CD4-positive, alpha-beta T cell treated with Interleukin-6 at 100 ng/mL for 8 hours (primary cell): Measurements from ENCODE around the gene CAMK2N2.

ENCODE experiments used
- DNase-seq: peaks from one replicate; pipeline ENCODE4 v3.0.0-alpha.2; 2020; ENCODE audit warnings: mixed read lengths, low spot score

CAMK2N2 gene

GRCh38 chr3:184239708-184240107, 21.6 kb downstream of the CAMK2N2 start:
- DNase-seq = no peak

- no peak for DNase-seq
Measured at GRCh38 chr3:184239221-184239620, 22.1 kb downstream of the CAMK2N2 start.

DNA sequence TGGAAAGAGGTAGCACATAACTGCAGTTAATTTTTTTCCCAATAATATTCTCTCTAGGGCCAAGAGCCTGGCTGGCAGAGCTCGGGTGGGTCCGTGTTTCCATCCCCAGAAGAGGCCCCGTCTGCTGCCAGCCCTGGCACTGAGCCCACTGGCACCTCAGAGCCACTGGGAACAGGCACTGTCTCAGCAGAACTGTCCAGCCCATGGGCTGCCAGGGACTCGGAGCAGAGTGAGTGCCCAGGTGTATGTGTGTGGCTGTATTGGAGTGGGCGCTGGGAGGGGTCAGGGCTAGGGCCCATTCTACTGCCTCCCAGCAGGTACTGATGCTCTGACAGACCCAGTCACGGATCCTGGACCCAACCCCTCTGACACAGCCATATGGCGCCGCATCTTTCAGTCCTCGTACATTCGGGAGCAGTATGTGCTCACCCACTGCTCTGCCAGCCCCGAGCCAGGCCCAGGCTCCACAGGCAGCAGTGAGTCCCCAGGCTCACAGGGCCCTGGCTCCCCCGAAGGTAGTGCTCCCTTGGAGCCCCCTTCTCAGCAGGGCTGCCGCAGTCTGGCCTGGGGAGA, 23.0 kb downstream of the CAMK2N2 start:
- no peak for DNase-seq

DNA sequence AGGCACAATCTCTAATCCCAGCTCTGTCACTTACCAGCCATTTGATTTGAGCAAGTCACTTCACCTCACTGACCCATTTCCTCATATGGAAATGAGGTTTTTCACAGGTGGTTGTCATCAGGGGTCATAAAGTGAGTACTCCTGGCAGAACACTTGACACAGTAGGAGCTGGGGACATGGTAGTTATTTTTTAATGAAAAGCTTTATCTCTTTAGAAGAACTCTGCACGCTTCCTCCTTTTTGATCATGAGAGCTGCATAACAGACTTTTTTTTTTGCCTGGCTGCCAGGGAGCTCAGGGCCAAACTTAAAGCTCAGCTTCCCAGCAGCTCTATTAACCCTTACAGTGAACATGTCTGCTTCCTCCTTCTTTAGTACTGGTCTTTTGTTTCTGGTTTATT, 23.5 kb downstream of the CAMK2N2 start:
- DNase-seq = no peak

GRCh38 chr3:184237211-184237610, 24.1 kb downstream of the CAMK2N2 start:
- DNase-seq = no peak

GRCh38 chr3:184236636-184237035, 24.7 kb downstream of the CAMK2N2 start:
- no peak for DNase-seq

GRCh38 chr3:184236033-184236410, 25.3 kb downstream of the CAMK2N2 start:
- no peak for DNase-seq

GRCh38 chr3:184235381-184236032, 25.8 kb downstream of the CAMK2N2 start:
- DNase-seq = no peak

DNA sequence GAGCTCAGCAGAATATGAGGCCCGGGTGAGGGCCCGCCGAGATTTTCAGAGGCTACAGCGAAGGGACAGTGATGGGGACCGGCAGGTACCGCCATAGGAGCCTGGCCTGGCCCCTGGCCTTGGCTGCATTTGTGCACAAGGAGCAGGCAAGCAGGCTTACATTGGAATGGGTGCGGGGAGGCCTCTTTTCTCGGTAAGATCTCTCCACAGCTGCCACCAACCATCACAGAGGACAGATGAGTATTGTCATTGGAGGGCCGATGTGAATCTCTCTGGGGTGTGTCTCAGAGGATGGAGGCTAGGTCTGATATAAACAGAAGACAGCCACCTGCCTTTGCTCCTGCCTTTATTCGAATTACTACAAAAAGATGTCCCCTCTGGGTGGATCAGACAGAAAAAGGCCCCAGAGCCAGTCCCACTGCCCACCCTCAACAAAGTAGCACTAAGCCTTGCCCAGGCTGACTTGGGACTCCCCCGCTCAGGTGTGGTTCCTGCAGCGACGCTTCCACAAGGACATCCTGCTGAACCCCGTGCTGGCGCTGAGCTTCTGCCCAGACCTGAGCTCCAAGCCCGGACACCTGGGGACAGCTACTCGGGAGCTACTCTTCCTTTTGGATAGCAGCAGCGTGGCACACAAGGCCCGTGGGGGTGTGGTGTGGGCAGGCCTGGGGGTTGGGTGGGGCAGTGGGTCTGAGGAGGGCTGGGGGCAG, 26.5 kb downstream of the CAMK2N2 start:
- no peak for DNase-seq

GRCh38 chr3:184234224-184234623, 27.1 kb downstream of the CAMK2N2 start:
- no peak for DNase-seq

DNA sequence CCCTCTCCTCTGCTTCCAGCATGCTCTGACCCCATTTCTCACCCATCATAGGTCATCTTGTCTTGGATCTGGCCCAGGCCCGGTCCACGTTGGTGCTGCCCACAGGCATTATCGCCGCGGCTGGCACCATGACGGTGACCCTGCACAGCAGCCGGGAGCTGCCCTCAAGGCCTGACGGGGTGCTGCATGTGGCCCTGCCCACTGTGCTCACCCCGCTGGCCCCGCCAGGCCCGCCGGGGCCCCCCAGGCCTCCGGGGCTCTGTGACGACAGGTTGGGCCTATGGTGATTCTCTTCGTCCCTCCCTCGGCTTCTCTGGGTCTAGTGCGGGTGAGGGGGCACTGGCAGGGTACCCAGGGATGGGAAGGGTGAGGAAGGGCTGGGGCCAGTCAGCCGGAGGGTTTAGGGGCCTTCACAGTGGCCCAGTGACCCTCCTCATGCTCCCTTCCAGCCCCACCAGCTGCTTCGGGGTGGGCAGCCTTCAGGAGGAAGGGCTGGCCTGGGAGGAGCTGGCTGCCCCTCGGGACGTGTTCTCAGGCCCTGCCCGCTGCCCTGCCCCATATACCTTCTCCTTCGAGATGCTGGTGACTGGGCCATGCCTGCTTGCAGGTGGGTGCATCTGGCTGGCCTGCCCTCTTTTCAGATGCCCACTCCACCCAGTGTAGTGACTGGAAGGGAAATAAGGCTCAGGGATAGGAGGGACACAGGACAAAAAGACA, 28.1 kb downstream of the CAMK2N2 start:
- DNase-seq = no peak

DNA sequence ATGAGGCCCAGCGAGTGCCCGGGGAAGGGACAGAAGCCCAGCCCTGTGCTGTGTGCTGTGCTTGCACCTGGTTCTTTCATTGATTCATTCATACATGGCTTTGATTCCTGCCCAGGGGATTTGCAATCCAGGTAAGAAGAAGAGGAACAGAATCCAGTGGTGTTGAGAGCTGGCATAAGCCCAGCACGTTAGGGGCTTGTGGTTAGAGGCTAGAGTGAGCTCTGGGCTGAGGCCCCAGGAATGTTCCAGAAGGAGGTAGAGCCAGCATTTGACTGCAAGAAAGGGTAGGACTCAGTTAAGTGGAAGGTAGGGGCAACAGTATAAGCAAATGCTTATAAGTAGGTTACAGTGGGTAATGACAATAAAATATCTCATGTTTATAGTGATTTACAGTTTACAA, 29.7 kb downstream of the CAMK2N2 start:
- no peak for DNase-seq

GRCh38 chr3:184230603-184231528, 30.5 kb downstream of the CAMK2N2 start:
- no peak for DNase-seq

DNA sequence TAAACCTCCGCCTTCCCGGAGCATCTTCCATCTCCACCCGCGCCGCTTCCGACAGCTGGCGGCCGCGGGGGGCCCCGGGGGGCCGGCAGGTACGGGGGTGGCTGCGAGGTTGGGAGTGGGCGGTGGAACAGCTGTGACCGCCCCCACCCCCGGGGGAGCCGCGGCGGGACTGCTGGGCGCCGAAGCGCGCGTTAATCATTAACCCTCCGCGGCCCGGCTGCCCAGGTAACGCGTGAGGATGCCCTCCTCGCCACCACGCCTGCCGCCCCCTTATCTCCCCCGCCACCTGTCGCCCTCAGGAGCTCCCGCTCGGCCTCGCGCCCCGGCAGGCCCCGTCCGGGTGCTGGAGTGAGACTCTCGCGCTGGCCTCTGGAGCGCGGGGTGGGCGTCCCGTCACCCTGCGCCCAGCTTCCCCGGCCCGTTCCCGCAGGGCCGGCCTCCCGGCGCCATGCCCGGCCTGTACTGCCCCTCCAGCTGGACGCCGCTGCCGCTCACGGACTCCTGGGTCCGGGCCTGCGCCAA, 31.2 kb downstream of the CAMK2N2 start:
- no peak for DNase-seq

- DNase-seq = peak; percentile 59
Measured at GRCh38 chr3:184229394-184230080, 31.8 kb downstream of the CAMK2N2 start, which contains the start of gene VWA5B2. VWA5B2 (plus strand) TSS chr3:184229585; CDS start chr3:184230529, 944 bp downstream.

DNA sequence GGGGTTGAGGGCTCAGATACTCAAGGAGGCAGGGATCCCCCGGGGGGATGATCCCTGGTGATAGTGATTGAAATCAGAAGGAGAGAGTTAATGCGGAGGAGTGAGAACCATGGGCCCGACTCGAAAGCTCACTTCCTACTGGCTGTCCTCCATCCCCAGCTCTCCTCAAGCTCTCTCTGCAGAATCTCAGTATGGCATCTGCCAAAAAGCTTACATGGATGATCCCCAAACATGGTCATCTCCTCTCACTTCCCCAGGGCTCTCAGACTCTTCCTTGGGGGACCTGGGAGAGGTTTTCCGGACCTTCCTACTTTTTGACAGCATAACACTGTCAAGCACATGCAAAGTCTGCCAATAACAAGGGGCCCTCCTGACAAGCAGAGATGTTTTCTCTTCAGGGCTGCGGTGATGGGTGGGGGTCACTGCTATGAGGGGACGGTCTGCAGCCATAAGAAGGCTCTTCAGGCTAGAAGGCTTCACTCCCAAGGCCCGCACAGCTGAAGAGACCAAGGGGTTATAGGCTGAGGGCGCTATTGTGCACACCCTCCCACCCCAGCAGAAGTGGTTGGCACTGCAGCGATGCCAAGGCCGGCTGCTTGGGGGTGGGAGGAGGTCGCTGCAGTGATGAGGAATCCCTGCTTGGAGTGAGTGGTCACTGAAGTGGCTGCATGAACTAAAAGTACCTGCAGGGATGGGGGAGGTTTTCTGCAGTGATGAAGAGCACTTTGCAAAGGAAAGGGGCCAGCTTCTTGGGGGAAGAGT, 32.8 kb downstream of the CAMK2N2 start:
- DNase-seq = no peak

- peak; percentile 57 for DNase-seq
Measured at GRCh38 chr3:184227481-184227935, 33.8 kb downstream of the CAMK2N2 start.

DNA sequence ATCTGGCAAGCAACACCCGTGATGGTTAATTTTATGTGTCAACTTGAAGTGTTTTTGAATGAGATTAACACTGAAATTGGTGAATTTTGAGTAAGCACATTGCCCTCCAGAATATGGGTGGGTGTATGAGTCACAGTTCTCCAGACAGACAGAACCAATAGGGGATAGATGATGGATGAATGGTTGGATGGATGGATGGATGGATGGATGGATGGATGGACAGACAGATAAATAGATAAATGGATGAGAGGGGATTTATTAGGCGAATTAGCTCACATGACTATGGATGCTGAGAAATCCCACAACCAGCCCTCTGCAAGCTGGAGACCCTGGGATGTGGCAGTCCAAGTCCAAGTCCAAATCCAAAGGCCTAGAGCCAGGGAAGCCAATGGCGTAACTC, 37.4 kb downstream of the CAMK2N2 start:
- DNase-seq = no peak

- DNase-seq = no peak
Measured at GRCh38 chr3:184222521-184222920, 38.8 kb downstream of the CAMK2N2 start.

- no peak for DNase-seq
Measured at GRCh38 chr3:184218814-184219213, 42.5 kb downstream of the CAMK2N2 start.
